H1 (cell line): Measurements from ENCODE around the gene FGF12. TPM values are rescaled to one million over a fixed set of nuclear protein-coding genes. Genes with fewer than 3 reads are reported as not detected.

ENCODE experiments used
- GABPA ChIP-seq: IDR thresholded peaks from 2 replicates; pipeline ENCODE4 v1.6.1; 2011; ENCODE audit warnings: mild to moderate bottlenecking, low read length, moderate library complexity, borderline replicate concordance; ENCODE audit not compliant: insufficient read depth
- NRF1 ChIP-seq: IDR thresholded peaks from 2 replicates; pipeline ENCODE4 v1.6.1; 2011; ENCODE audit warnings: mild to moderate bottlenecking, low read depth, low read length, improper control_type of control experiment
- SUZ12 ChIP-seq: fragments of 200-600 bp; sonication (generic); IDR thresholded peaks from 2 replicates; pipeline ENCODE4 v1.6.1; 2012; ENCODE audit warnings: mild to moderate bottlenecking, inconsistent platforms, low read length, moderate library complexity, mixed read lengths
- TCF12 ChIP-seq: IDR thresholded peaks from 2 replicates; pipeline ENCODE4 v1.6.1; 2011; ENCODE audit warnings: low read depth, mild to moderate bottlenecking, low read length
- polyA plus RNA-seq, 7 experiments: library from polyadenylated mRNA; depleted of rRNA in 3 of 7; stranded (reverse) in 5 of 7; unstranded in 2 of 7; fragments of >200 nt in 5 of 7; fragments of 200-250 nt in 2 of 7; gene quantifications; 1 replicate in 5 of 7; 2 replicates in 1 of 7; 4 replicates in 1 of 7; pipeline versions ENCODE4 v1.2.1 to v1.2.3, GENCODE V29; 2011 to 2013; ENCODE audit warnings: missing spikeins in 2 of 7, mixed read lengths in 2 of 7
- total RNA-seq: library from RNA; stranded (reverse); fragmentation: NEBNext Ultra II Directional; extraction: Animal tissue kit (Norgen Biotek cat#: 25700); gene quantifications from 2 replicates; pipeline ENCODE4 v1.2.1, GENCODE V29; 2021

Gene FGF12
- total and polyA plus RNA-seq, 2 of the 8 experiments (the other 6 are each of a cell fraction or from before 2014, with no cell fraction given) = 4.1 to 16.6 TPM

DNA sequence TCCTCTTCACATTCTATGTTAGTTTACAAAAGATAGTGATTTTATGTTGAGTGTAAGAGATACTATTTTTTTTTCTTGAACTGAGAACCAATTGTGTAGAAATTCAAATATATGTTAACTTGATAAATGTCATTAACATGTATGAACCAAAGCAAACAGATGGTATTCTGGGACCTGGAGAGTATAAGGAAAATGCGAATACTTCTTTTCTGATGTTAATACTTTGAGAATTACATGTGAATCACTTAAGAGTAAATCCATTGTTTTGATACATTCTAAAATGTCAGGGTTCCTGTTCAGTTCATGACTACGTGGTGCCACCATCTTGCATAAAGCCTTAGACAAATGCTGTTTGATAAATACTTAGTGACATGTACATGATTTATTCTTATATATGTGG, 541.3 kb downstream of the FGF12 start (continued):
- TF ChIP-seq TCF12 (no peak), GABPA (no peak), SUZ12 (no peak), NRF1 (no peak)
